CD14-positive monocyte (primary cell): ENCODE results near the gene FSTL1. TPM values are rescaled to one million over a fixed set of nuclear protein-coding genes. Genes with fewer than 3 reads are reported as not detected.
A peak's percentile ranks its signal among the peaks of the same experiment; 100 is the strongest.

ENCODE experiments used
- DNase-seq, 3 donors: peaks; one replicate each; pipeline ENCODE4 v3.0.0-alpha.2; 2011 to 2022
- H2AFZ ChIP-seq: 2 replicates; pipeline ENCODE4 v1.6.0; 2012; ENCODE audit warnings: mild to moderate bottlenecking, low read depth, low read length, inconsistent platforms; ENCODE audit not compliant: insufficient read depth, poor library complexity, severe bottlenecking
- H3K27ac ChIP-seq, 2 donors: 1 replicate in 1 of 2; 2 replicates in 1 of 2; pipeline ENCODE4 v1.5.1; 2012 to 2013; ENCODE audit warnings: low read length in 2 of 2, control low read depth in 1 of 2, inconsistent platforms in 1 of 2, low read depth in 1 of 2, mild to moderate bottlenecking in 1 of 2
- H3K27me3 ChIP-seq, 2 donors: one replicate each; pipeline versions ENCODE4 v1.6.0 to v1.6.1; 2011 to 2013; ENCODE audit warnings: low read length in 2 of 2; ENCODE audit not compliant: control insufficient read depth in 2 of 2, insufficient read depth in 2 of 2
- H3K36me3 ChIP-seq, 2 donors: replicated peaks in 1 of 2; 1 replicate in 1 of 2; 2 replicates in 1 of 2; pipeline versions ENCODE4 v1.5.1 to v1.6.1; 2012 to 2013; ENCODE audit warnings: low read length in 2 of 2, control low read depth in 1 of 2, inconsistent platforms in 1 of 2, mild to moderate bottlenecking in 1 of 2; ENCODE audit not compliant: insufficient read depth in 2 of 2, control insufficient read depth in 1 of 2
- H3K4me1 ChIP-seq, 2 donors: 1 replicate in 1 of 2; 2 replicates in 1 of 2; pipeline versions ENCODE4 v1.5.1 to v1.6.1; 2012 to 2013; ENCODE audit warnings: low read length in 2 of 2, control low read depth in 1 of 2, inconsistent platforms in 1 of 2, mild to moderate bottlenecking in 1 of 2, moderate library complexity in 1 of 2; ENCODE audit not compliant: insufficient read depth in 2 of 2, control insufficient read depth in 1 of 2
- H3K4me2 ChIP-seq: replicated peaks from 2 replicates; pipeline ENCODE3; 2012; ENCODE audit warnings: low read length, moderate library complexity, mild to moderate bottlenecking; ENCODE audit not compliant: poor library complexity, severe bottlenecking; ENCODE audit errors: extremely low read depth
- H3K4me3 ChIP-seq, 3 experiments: fragments of 200-600 bp in 1 of 3; sonication (generic) in 1 of 3; replicated peaks in 1 of 3; 1 replicate in 2 of 3; 2 replicates in 1 of 3; pipeline ENCODE4 v1.5.1; 2011 to 2013; ENCODE audit warnings: low read length in 3 of 3, mild to moderate bottlenecking in 3 of 3, control low read depth in 2 of 3, low read depth in 2 of 3, inconsistent platforms in 1 of 3, moderate library complexity in 1 of 3
- H3K79me2 ChIP-seq: 2 replicates; pipeline ENCODE4 v1.6.0; 2012; ENCODE audit warnings: mild to moderate bottlenecking, control low read depth, inconsistent platforms, low read length, moderate library complexity; ENCODE audit not compliant: insufficient read depth
- H3K9ac ChIP-seq: 2 replicates; pipeline ENCODE4 v1.6.0; 2017; ENCODE audit warnings: low read length, mild to moderate bottlenecking; ENCODE audit not compliant: insufficient read depth, poor library complexity, severe bottlenecking
- H3K9me3 ChIP-seq, 2 donors: replicated peaks in 1 of 2; 1 replicate in 1 of 2; 2 replicates in 1 of 2; pipeline versions ENCODE4 v1.5.1 to v1.6.1; 2012 to 2013; ENCODE audit warnings: low read length in 2 of 2, control low read depth in 1 of 2; ENCODE audit not compliant: control insufficient read depth in 1 of 2, insufficient read depth in 1 of 2
- H4K20me1 ChIP-seq: 2 replicates; pipeline ENCODE4 v1.6.0; 2012; ENCODE audit warnings: mild to moderate bottlenecking, low read length, control low read depth, moderate library complexity; ENCODE audit not compliant: insufficient read depth
- H3K27ac Mint-ChIP-seq, 7 donors: one replicate each; pipeline ENCODE4 v1.8.0; 2020; ENCODE audit warnings: mild to moderate bottlenecking in 7 of 7, mixed read lengths in 7 of 7, moderate library complexity in 6 of 7, inconsistent platforms in 2 of 7
- H3K27me3 Mint-ChIP-seq, 3 donors: one replicate each; pipeline ENCODE4 v1.8.0; 2021 to 2022; ENCODE audit warnings: low read depth in 3 of 3, mild to moderate bottlenecking in 3 of 3, mixed read lengths in 3 of 3, moderate library complexity in 3 of 3, inconsistent platforms in 1 of 3
- H3K36me3 Mint-ChIP-seq, 2 donors: one replicate each; pipeline ENCODE4 v1.8.0; 2020; ENCODE audit warnings: mixed read lengths in 2 of 2, inconsistent platforms in 1 of 2, mild to moderate bottlenecking in 1 of 2
- H3K4me1 Mint-ChIP-seq: one replicate; pipeline ENCODE4 v1.8.0; 2020; ENCODE audit warnings: mild to moderate bottlenecking, mixed read lengths
- H3K4me3 Mint-ChIP-seq, 2 donors: one replicate each; pipeline ENCODE4 v1.8.0; 2020; ENCODE audit warnings: mild to moderate bottlenecking in 2 of 2, mixed read lengths in 2 of 2, moderate library complexity in 1 of 2
- H3K9me3 Mint-ChIP-seq, 7 donors: one replicate each; pipeline ENCODE4 v1.8.0; 2020 to 2022; ENCODE audit warnings: mixed read lengths in 7 of 7, mild to moderate bottlenecking in 6 of 7, moderate library complexity in 6 of 7, inconsistent platforms in 2 of 7
- CTCF ChIP-seq: fragments of 200-600 bp; IDR thresholded peaks from one replicate; pipeline ENCODE4 v1.8.0; 2022; ENCODE audit warnings: antibody characterized with exemption, mild to moderate bottlenecking
- WGBS: methylation state at CpG from one replicate; pipeline ENCODE4 v1.1.5; 2013; ENCODE audit warnings: missing lambda C conversion rate; ENCODE audit not compliant: insufficient coverage; 5-methylcytosine and 5-hydroxymethylcytosine counted together
- intact Hi-C, 2 donors: fragments of 100-400 bp; cut with micrococcal nuclease; formaldehyde crosslinking; loops; one replicate each; pipeline versions ENCODE4 v1.15.0 to v1.15.1; 2023
- polyA plus RNA-seq, 3 donors: library from polyadenylated mRNA; depleted of rRNA in 1 of 3; unstranded in 2 of 3; stranded (reverse) in 1 of 3; fragments of 300-500 nt in 2 of 3; fragments of >200 nt in 1 of 3; fragmentation: Illumina TruSeq in 2 of 3; gene quantifications; 1 replicate in 2 of 3; 2 replicates in 1 of 3; pipeline ENCODE4 v1.2.3, GENCODE V29; 2012 to 2021

Gene FSTL1
- polyA plus RNA-seq, 3 donors: 0.13 to 0.44 (median 0.29) TPM

DNA sequence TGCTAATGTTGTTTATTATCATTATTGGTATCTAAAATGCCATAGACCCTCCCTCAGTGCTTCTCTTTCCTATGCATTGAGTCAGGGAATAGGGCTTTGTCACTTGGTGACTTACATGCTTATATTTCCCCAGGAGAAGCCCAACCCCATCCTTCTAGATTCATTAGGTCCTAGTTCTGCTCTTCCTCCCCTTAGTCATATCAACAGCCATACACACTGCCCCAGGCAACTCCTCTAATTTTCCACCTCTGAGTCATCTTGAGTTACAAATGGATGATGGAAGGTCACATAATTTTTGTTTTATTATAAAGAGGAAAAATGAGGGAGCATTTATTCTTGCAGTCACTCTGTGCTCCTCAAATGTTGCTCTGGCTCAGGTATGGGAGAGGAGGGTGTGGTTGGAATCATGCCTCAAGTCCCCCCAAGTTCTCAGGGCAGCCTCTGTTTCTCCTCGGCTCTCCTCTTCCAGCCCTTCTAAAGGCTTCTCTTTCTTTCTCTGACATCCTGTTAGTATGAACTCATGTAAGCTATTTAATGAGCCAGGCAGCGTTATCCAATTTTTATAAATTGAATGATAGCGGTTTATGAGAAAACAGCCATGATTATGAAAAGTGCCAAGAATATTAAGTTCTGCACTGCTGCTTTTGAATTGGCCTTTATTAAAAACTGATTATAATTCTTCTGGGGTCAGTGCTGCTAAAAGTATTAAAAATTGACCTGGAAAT is 45.6 kb upstream of the FSTL1 start:
- peaks cover 4 to 9% of the 10 kb centered on the region in 2 donors for H3K4me1 ChIP-seq
- no peak overlapping the region for H3K4me2 ChIP-seq
- intact Hi-C loops: no loop called here
- peak in 1 of 3 donors; percentile 12 for DNase-seq
- no peak overlapping the region for H3K27ac ChIP-seq
- no peak overlapping the region for H2AFZ ChIP-seq
- no peaks in the 10 kb centered on the region for H3K36me3 ChIP-seq
- no peak overlapping the region for H3K27ac Mint-ChIP-seq
- no peaks in the 10 kb centered on the region for H3K79me2 ChIP-seq
- H3K36me3 Mint-ChIP-seq: no peaks in the 10 kb centered on the region
- peaks cover 11 to 26% of the 10 kb centered on the region in 2 donors for H3K9me3 ChIP-seq
- no peak overlapping the region for H3K4me3 Mint-ChIP-seq
- no peak for TF ChIP-seq CTCF
- peaks cover 0 to 7% (median 0%) of the 10 kb centered on the region in 3 donors for H3K27me3 Mint-ChIP-seq
- no peaks in the 10 kb centered on the region for H4K20me1 ChIP-seq
- H3K9ac ChIP-seq: no peak overlapping the region
- H3K27me3 ChIP-seq: no peaks in the 10 kb centered on the region
- no CpG with 5 or more reads among the region's 3 CpGs for WGBS
- H3K4me3 ChIP-seq: no peak overlapping the region
- peaks cover 14 to 41% (median 25%) of the 10 kb centered on the region in 7 donors for H3K9me3 Mint-ChIP-seq
- H3K4me1 Mint-ChIP-seq: peaks cover 8% of the 10 kb centered on the region

GRCh38 chr3:120495809-120496208 is 45.0 kb upstream of the FSTL1 start:
- TF ChIP-seq CTCF: no peak
- no peak overlapping the region for H3K9ac ChIP-seq
- H3K9me3 ChIP-seq: peaks cover 11 to 26% of the 10 kb centered on the region in 2 donors
- peaks cover 4 to 9% of the 10 kb centered on the region in 2 donors for H3K4me1 ChIP-seq
- H3K36me3 Mint-ChIP-seq: no peaks in the 10 kb centered on the region
- no CpG with 5 or more reads among the region's 2 CpGs for WGBS
- H2AFZ ChIP-seq: no peak overlapping the region
- H3K27ac ChIP-seq: no peak overlapping the region
- peak in 1 of 3 donors; percentile 7 for DNase-seq
- H4K20me1 ChIP-seq: no peaks in the 10 kb centered on the region
- peaks cover 8% of the 10 kb centered on the region for H3K4me1 Mint-ChIP-seq
- intact Hi-C loops: no loop called here
- peaks cover 14 to 42% (median 25%) of the 10 kb centered on the region in 7 donors for H3K9me3 Mint-ChIP-seq
- H3K79me2 ChIP-seq: no peaks in the 10 kb centered on the region
- no peak overlapping the region for H3K4me3 Mint-ChIP-seq
- H3K27ac Mint-ChIP-seq: no peak overlapping the region
- peaks cover 0 to 6% (median 0%) of the 10 kb centered on the region in 3 donors for H3K27me3 Mint-ChIP-seq
- H3K4me3 ChIP-seq: no peak overlapping the region
- H3K36me3 ChIP-seq: no peaks in the 10 kb centered on the region
- no peaks in the 10 kb centered on the region for H3K27me3 ChIP-seq
- no peak overlapping the region for H3K4me2 ChIP-seq
